K562 (cell line): ENCODE measurements around the gene GPR179.
"Not testable (repeated sequence)": the region's sequence is repeated elsewhere in the genome, so short reads cannot be mapped to it uniquely, and the experiment has no call there.

Experiments
- CTCF ChIP-seq, 3 experiments: IDR thresholded peaks in 2 of 3; conservative IDR thresholded peaks in 1 of 3; 2 replicates each; pipeline ENCODE4 v1.5.1; 2011 to 2012; ENCODE audit warnings: low read length in 3 of 3, mild to moderate bottlenecking in 3 of 3, control low read depth in 2 of 3, improper control_type of control experiment in 1 of 3, inconsistent platforms in 1 of 3, low read depth in 1 of 3, mixed read lengths in 1 of 3, moderate library complexity in 1 of 3; ENCODE audit not compliant: insufficient read depth in 2 of 3
- MXI1 ChIP-seq: IDR thresholded peaks from 2 replicates; pipeline ENCODE4 v1.6.1; 2011; ENCODE audit warnings: low read depth, mild to moderate bottlenecking, improper control_type of control experiment, low read length
- SPI1 ChIP-seq: IDR thresholded peaks from 2 replicates; pipeline ENCODE4 v1.6.1; 2011; ENCODE audit warnings: low read depth, low read length, control low read depth, borderline replicate concordance
- THAP12 ChIP-seq: fragments of 250-450 bp; sonication (Bioruptor Pico); IDR thresholded peaks from 2 replicates; pipeline ENCODE4 v1.9.0; 2021; ENCODE audit warnings: mild to moderate bottlenecking, inconsistent platforms
- ZNF274 ChIP-seq: IDR thresholded peaks from 2 replicates; pipeline ENCODE4 v1.6.1; 2011; ENCODE audit warnings: low read depth, mild to moderate bottlenecking, low read length, moderate library complexity, borderline replicate concordance

- not testable (repeated sequence) for TF ChIP-seq ZNF274; THAP12 (CRISPR knock-in tag); SPI1; CTCF (IDR thresholded peaks at IDR 0.05 in 2 of 3, conservative IDR thresholded peaks at IDR 0.05 in 1 of 3; ENCODE audit: insufficient read depth in 2 of 3, low read depth in 1 of 3, low read length in 3 of 3); MXI1
These were observed 57.8 kb downstream of the GPR179 start for GRCh38 chr17:38285994-38286393.
